Psoas muscle (tissue), 8 donors: ENCODE results near the gene ENOPH1. TPM values are rescaled to one million over a fixed set of nuclear protein-coding genes. Genes with fewer than 3 reads are reported as not detected.
"Not testable (repeated sequence)": the region's sequence is repeated elsewhere in the genome, so short reads cannot be mapped to it uniquely, and the experiment has no call there.

Experiments
- ATAC-seq, 4 donors: fragments of 200-7000 bp; cut with Tn5 transposase; one replicate each; pipeline ENCODE4 v1.9.1; 2020; ENCODE audit warnings: moderate library complexity in 3 of 4, mild to moderate bottlenecking in 2 of 4
- DNase-seq, 2 donors: peaks; one replicate each; pipeline ENCODE4 v3.0.0-alpha.2; 2020
- H3K27ac ChIP-seq: fragments of 200-600 bp; one replicate; pipeline ENCODE4 v1.8.0; 2022
- H3K27me3 ChIP-seq, 3 donors: fragments of 200-600 bp in 1 of 3; one replicate each; pipeline versions ENCODE4 v1.6.1 to v1.8.0; 2013 to 2022; ENCODE audit warnings: low read length in 2 of 3, mild to moderate bottlenecking in 2 of 3, moderate library complexity in 1 of 3; ENCODE audit not compliant: insufficient read depth in 3 of 3
- H3K36me3 ChIP-seq, 2 donors: fragments of 200-600 bp in 1 of 2; one replicate each; pipeline versions ENCODE4 v1.6.1 to v1.8.0; 2013 to 2022; ENCODE audit warnings: low read depth in 1 of 2, mild to moderate bottlenecking in 1 of 2, moderate library complexity in 1 of 2; ENCODE audit not compliant: insufficient read depth in 1 of 2
- H3K4me1 ChIP-seq: fragments of 200-600 bp; one replicate; pipeline ENCODE4 v1.8.0; 2022
- H3K4me3 ChIP-seq: fragments of 200-600 bp; one replicate; pipeline ENCODE4 v1.8.0; 2022; ENCODE audit warnings: mild to moderate bottlenecking
- H3K9me3 ChIP-seq: fragments of 200-600 bp; one replicate; pipeline ENCODE4 v1.8.0; 2022
- WGBS, 3 donors: extraction: QIAGEN DNeasy Blood & Tissue Kit; methylation state at CpG; one replicate each; pipeline versions ENCODE4 v1.1.6 to v1.1.7; 2013; 5-methylcytosine and 5-hydroxymethylcytosine counted together
- intact Hi-C, 2 donors: fragments of 100-400 bp; cut with DNase I; formaldehyde crosslinking; loops; one replicate each; pipeline versions ENCODE4 v1.11.0 to v1.14.2; 2022
- polyA plus RNA-seq, 3 donors: library from polyadenylated mRNA; stranded (reverse); fragments of 200-250 nt; gene quantifications; one replicate each; pipeline ENCODE4 v1.2.3, GENCODE V29; 2013
- total RNA-seq, 4 donors: library from RNA; stranded (reverse); fragmentation: NEBNext Ultra II Directional in 2 of 4; extraction: Animal tissue kit (Norgen Biotek cat#: 25700) in 2 of 4; gene quantifications; one replicate each; pipeline versions ENCODE4 v1.2.1 to v1.2.4, GENCODE V29; 2021 to 2023
- TF ChIP-seq, protein P1 (sequence below): fragments of 200-600 bp; IDR thresholded peaks from one replicate; pipeline ENCODE4 v1.8.0; 2022; ENCODE audit warnings: antibody characterized with exemption
- donor health status: healthy with polysubstance abuse.
- donor health status: DM: no; HTN: no; CAD: no; lungs with moderate emphysema.
- donor health status: Bipolar disorder and iron deficiency.
- donor health status: healthy.
- donor health status: DM: yes; HTN: yes; CAD: no.
- donor health status: DM: no; HTN: no; CAD: no.
- donor health status: DM: no; HTN: no; CAD: no.
- donor health status: DM: yes; HTN: yes; CAD: no.

The ENOPH1 gene
- total and polyA plus RNA-seq, 7 donors = 9.1 to 27.7 (median 12.5) TPM

DNA sequence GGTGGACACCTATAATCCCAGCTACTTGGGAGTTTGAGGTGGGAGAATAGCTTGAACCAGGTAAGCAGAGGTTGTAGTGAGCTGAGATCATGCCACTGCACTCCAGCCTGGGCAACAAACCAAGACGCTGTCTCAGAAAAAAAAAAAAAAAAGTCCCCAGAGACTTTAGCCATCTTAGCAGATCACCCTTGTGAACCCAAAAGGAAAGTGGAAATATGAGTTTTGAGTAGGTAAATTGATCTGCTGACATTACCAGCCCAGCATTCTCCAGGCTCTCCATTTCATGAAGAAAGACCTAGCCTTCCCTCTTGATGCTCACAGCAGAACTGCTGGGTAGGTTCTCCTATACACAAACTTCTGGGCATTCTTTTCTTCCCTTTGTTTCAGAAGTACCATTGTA is 32.1 kb upstream of the ENOPH1 start:
- no peaks in the 10 kb centered on the region for H3K9me3 ChIP-seq
- TF ChIP-seq, protein P1, sequence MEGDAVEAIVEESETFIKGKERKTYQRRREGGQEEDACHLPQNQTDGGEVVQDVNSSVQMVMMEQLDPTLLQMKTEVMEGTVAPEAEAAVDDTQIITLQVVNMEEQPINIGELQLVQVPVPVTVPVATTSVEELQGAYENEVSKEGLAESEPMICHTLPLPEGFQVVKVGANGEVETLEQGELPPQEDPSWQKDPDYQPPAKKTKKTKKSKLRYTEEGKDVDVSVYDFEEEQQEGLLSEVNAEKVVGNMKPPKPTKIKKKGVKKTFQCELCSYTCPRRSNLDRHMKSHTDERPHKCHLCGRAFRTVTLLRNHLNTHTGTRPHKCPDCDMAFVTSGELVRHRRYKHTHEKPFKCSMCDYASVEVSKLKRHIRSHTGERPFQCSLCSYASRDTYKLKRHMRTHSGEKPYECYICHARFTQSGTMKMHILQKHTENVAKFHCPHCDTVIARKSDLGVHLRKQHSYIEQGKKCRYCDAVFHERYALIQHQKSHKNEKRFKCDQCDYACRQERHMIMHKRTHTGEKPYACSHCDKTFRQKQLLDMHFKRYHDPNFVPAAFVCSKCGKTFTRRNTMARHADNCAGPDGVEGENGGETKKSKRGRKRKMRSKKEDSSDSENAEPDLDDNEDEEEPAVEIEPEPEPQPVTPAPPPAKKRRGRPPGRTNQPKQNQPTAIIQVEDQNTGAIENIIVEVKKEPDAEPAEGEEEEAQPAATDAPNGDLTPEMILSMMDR = no peak
- H3K36me3 ChIP-seq = no peaks in the 10 kb centered on the region
- 55 to 89% (median 75%) methylated on average over 1 of the region's 1 CpG for WGBS, 3 donors
- no peak overlapping the region for H3K4me3 ChIP-seq
- H3K4me1 ChIP-seq = no peaks in the 10 kb centered on the region
- DNase-seq (no peak), ATAC-seq (no peak)
- H3K27me3 ChIP-seq = no peaks in the 10 kb centered on the region
- intact Hi-C loops = no loop called here
- H3K27ac ChIP-seq = no peak overlapping the region

DNA sequence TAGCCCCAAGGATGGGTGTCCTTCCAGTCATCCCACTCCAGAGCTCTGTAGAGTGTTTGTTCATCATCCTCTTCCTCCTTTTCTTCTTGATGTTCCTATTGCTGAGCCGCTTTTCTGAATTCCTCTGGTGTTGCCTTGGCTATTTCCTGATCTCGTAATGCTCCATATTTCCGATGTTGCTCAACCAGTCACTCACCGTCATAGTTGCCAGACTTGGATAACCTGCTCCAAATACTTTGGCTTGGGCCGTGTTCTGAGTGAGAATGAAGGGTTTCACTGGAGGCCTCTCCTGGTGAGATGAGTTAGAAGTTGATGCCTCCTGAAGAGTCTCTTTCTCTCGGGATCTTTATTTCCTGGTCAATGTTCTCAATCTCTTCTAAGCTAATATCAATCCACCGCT is 28.8 kb upstream of the ENOPH1 start:
- ATAC-seq (no peak), DNase-seq (no peak)
- H3K36me3 ChIP-seq = no peaks in the 10 kb centered on the region
- 88 to 90% (median 89%) methylated on average over 7 of the region's 7 CpGs for WGBS, 3 donors
- no peaks in the 10 kb centered on the region for H3K27me3 ChIP-seq
- no peak overlapping the region for H3K4me3 ChIP-seq
- H3K4me1 ChIP-seq = no peaks in the 10 kb centered on the region
- no peaks in the 10 kb centered on the region for H3K9me3 ChIP-seq
- intact Hi-C loops = no loop called here
- H3K27ac ChIP-seq = no peak overlapping the region
- TF ChIP-seq, protein P1 = no peak

DNA sequence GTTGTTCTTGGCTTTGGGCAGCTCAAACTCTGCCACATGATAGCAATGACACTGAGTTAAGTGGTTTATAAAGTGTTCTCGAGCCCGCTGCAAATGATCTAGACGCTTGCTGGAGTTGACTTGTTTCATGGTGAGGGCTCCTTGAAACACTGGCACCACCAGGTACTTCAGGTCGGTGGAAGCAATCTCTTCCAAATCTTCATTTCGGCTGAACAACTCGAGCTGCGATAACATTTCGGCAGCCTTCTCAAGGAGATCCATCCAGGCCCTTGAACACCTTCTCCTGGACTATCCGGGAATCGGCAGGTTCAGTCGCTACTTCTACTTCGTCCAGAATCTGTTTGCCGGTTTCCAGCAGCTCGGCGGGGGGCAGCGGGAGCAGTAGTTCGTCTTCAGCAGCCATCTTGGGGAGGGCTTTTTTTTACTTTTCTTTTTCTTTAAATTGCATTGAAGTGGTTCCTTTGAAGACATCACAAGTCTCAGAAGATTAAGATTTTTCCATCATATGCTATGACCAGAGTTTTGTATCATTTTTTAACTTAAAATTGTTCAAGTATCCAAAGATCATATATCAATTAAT is 28.1 kb upstream of the ENOPH1 start:
- no peaks in the 10 kb centered on the region for H3K9me3 ChIP-seq
- WGBS, 3 donors = 91 to 93% (median 92%) methylated on average over 17 of the region's 17 CpGs
- intact Hi-C loops = no loop called here
- TF ChIP-seq, protein P1 = no peak
- DNase-seq = no peak
- H3K36me3 ChIP-seq = no peaks in the 10 kb centered on the region
- H3K27me3 ChIP-seq = no peaks in the 10 kb centered on the region
- no peaks in the 10 kb centered on the region for H3K4me1 ChIP-seq
- no peak for ATAC-seq
- no peak overlapping the region for H3K27ac ChIP-seq
- no peak overlapping the region for H3K4me3 ChIP-seq

DNA sequence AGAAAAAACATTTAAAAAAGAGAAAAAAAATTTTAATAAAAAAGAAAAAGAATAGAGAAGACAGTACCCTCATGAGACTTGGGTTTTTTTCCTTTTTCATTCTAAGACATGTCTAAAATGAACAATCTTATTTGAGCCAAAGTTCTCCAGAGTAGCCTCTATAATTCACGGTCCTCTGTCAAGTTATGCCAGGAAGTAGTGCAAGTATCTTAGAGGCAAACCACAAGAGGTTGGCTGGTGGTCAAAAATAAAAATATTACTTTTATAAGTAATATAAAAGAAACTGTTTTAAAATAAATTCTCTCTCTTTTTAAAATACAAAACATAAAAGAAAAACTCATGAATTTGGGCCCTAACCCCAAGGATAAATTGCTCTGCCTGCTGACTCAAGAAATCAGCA is 26.7 kb upstream of the ENOPH1 start:
- Histone ChIP-seq H3K9me3 (no peaks in the 10 kb centered on the region), H3K27me3 (no peaks in the 10 kb centered on the region), H3K4me1 (no peaks in the 10 kb centered on the region), H3K36me3 (no peaks in the 10 kb centered on the region), H3K27ac (no peak overlapping the region), H3K4me3 (no peak overlapping the region)
- ATAC-seq (no peak), DNase-seq (no peak)
- TF ChIP-seq, protein P1 = no peak
- intact Hi-C loops = no loop called here
- WGBS, 3 donors = 77 to 93% (median 88%) methylated on average over 1 of the region's 1 CpG

DNA sequence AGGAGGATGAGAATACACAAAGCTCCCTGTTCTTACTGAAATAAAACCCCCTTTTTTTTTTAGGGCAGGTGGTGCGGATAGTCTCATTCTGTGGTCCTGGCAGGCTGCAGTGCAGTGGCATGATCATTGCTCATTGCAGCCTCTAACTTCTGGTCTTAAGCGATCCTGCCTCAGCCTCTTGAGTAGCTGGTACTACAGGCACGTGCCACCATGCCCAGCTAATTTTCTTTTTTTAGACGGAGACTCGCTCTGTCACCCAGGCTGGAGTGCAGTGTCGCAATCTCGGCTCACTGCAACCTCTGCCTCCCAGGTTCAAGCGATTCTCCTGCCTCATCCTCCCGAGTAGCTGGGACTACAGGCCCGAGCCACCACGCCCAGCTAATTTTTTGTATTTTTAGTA is 15.3 kb upstream of the ENOPH1 start:
- DNase-seq, H3K36me3 ChIP-seq, H3K27ac ChIP-seq, intact Hi-C loops, H3K4me3 ChIP-seq, H3K27me3 ChIP-seq, H3K9me3 ChIP-seq, ATAC-seq, H3K4me1 ChIP-seq: not testable (repeated sequence)
- 90 to 95% (median 92%) methylated on average over 9 to 11 of the region's 11 CpGs for WGBS, 3 donors
